Breast epithelium (tissue), 4 donors: ENCODE results near the gene ADCYAP1R1. TPM values are rescaled to one million over a fixed set of nuclear protein-coding genes. Genes with fewer than 3 reads are reported as not detected.

Experiments
- DNase-seq, 2 donors: peaks; one replicate each; pipeline ENCODE4 v3.0.0-alpha.2; 2019; ENCODE audit warnings: low spot score in 2 of 2
- H3K27ac ChIP-seq, 2 donors: fragments of 200-600 bp; sonication (generic) in 1 of 2; one replicate each; pipeline ENCODE4 v1.5.1; 2016 to 2019; ENCODE audit warnings: mild to moderate bottlenecking in 1 of 2
- H3K27me3 ChIP-seq, 2 donors: fragments of 200-600 bp; sonication (generic) in 1 of 2; one replicate each; pipeline versions ENCODE4 v1.5.1 to v1.6.0; 2017 to 2019; ENCODE audit warnings: control low read depth in 1 of 2, mild to moderate bottlenecking in 1 of 2
- H3K36me3 ChIP-seq: fragments of 200-600 bp; one replicate; pipeline ENCODE4 v1.5.1; 2019
- H3K4me1 ChIP-seq, 2 donors: fragments of 200-600 bp; sonication (generic); one replicate each; pipeline ENCODE4 v1.5.1; 2016 to 2019; ENCODE audit warnings: control low read depth in 1 of 2
- H3K4me3 ChIP-seq, 3 donors: fragments of 200-600 bp; sonication (generic); 1 replicate in 2 of 3; 2 replicates in 1 of 3; pipeline ENCODE4 v1.5.1; 2016 to 2019; ENCODE audit warnings: mild to moderate bottlenecking in 3 of 3, moderate library complexity in 2 of 3
- H3K9me3 ChIP-seq, 2 donors: fragments of 200-600 bp; sonication (generic) in 1 of 2; one replicate each; pipeline ENCODE4 v1.5.1; 2016 to 2019; ENCODE audit warnings: control low read depth in 1 of 2
- CTCF ChIP-seq, 3 donors: fragments of 450-650 bp; IDR thresholded peaks; one replicate each; pipeline ENCODE4 v1.5.1; 2016 to 2017; ENCODE audit warnings: antibody characterized with exemption in 3 of 3, mild to moderate bottlenecking in 3 of 3, moderate library complexity in 3 of 3
- POLR2A ChIP-seq: fragments of 450-650 bp; IDR thresholded peaks from one replicate; pipeline ENCODE4 v1.6.1; 2016; ENCODE audit warnings: antibody characterized with exemption, mild to moderate bottlenecking, moderate library complexity
- POLR2AphosphoS5 ChIP-seq, 3 donors: sonication (generic); formaldehyde crosslinking; IDR thresholded peaks; one replicate each; pipeline ENCODE4 v1.6.1; 2017; ENCODE audit warnings: antibody characterized with exemption in 3 of 3
- intact Hi-C: fragments of 100-400 bp; cut with DNase I; formaldehyde crosslinking; loops from one replicate; pipeline ENCODE4 v1.15.1; 2023; ENCODE audit warnings: low total_unique reads
- total RNA-seq, 3 donors: library from RNA; depleted of rRNA; stranded (reverse); fragments of >200 nt; gene quantifications; one replicate each; pipeline ENCODE4 v1.1.0, GENCODE V29; 2016

The ADCYAP1R1 gene
- total RNA-seq, 3 donors from 2014 or later: 2.6 to 19.7 (median 4.1) TPM

GRCh38 chr7:31076051-31076450 is 23.9 kb downstream of the ADCYAP1R1 start:
- intact Hi-C loops: no loop called here
- Histone ChIP-seq H3K27ac (no peak overlapping the region), H3K9me3 (no peaks in the 10 kb centered on the region), H3K4me1 (no peaks in the 10 kb centered on the region), H3K36me3 (no peaks in the 10 kb centered on the region), H3K4me3 (no peak overlapping the region), H3K27me3 (no peaks in the 10 kb centered on the region)
- TF ChIP-seq POLR2A (no peak), POLR2AphosphoS5 (IDR thresholded peaks at IDR 0.05) (no peak), CTCF (IDR thresholded peaks at IDR 0.05) (no peak)
- DNase-seq: no peak

GRCh38 chr7:31076641-31077310 is 24.7 kb downstream of the ADCYAP1R1 start:
- TF ChIP-seq POLR2A (no peak), POLR2AphosphoS5 (IDR thresholded peaks at IDR 0.05) (no peak), CTCF (IDR thresholded peaks at IDR 0.05) (no peak)
- H3K9me3 ChIP-seq: no peaks in the 10 kb centered on the region
- no peaks in the 10 kb centered on the region for H3K36me3 ChIP-seq
- no peak overlapping the region for H3K27ac ChIP-seq
- H3K27me3 ChIP-seq: no peaks in the 10 kb centered on the region
- DNase-seq: no peak
- no peak overlapping the region for H3K4me3 ChIP-seq
- intact Hi-C loops: no loop called here
- H3K4me1 ChIP-seq: no peaks in the 10 kb centered on the region

- Histone ChIP-seq H3K27me3 (no peaks in the 10 kb centered on the region), H3K9me3 (no peaks in the 10 kb centered on the region), H3K4me3 (no peak overlapping the region), H3K4me1 (no peaks in the 10 kb centered on the region), H3K36me3 (no peaks in the 10 kb centered on the region), H3K27ac (no peak overlapping the region)
- TF ChIP-seq CTCF (IDR thresholded peaks at IDR 0.05) (no peak), POLR2AphosphoS5 (IDR thresholded peaks at IDR 0.05) (no peak), POLR2A (no peak)
- intact Hi-C loops: no loop called here
- no peak for DNase-seq
Measured at GRCh38 chr7:31077484-31078362, 25.6 kb downstream of the ADCYAP1R1 start.

GRCh38 chr7:31078363-31078990 is 26.4 kb downstream of the ADCYAP1R1 start:
- H3K36me3 ChIP-seq: no peaks in the 10 kb centered on the region
- no peak overlapping the region for H3K4me3 ChIP-seq
- no peak for TF ChIP-seq POLR2A
- no peak for TF ChIP-seq POLR2AphosphoS5 (IDR thresholded peaks at IDR 0.05)
- TF ChIP-seq CTCF (IDR thresholded peaks at IDR 0.05): no peak
- no peaks in the 10 kb centered on the region for H3K9me3 ChIP-seq
- H3K27ac ChIP-seq: no peak overlapping the region
- no peaks in the 10 kb centered on the region for H3K4me1 ChIP-seq
- DNase-seq: no peak
- H3K27me3 ChIP-seq: no peaks in the 10 kb centered on the region
- intact Hi-C loops: no loop called here
